PC-3 (cell line): ENCODE measurements around the gene IL18BP. TPM values are rescaled to one million over a fixed set of nuclear protein-coding genes. Genes with fewer than 3 reads are reported as not detected.

ENCODE experiments used
- ATAC-seq: fragments of 200-7000 bp; cut with Tn5 transposase; 2 replicates; pipeline ENCODE4 v1.9.1; 2020; ENCODE audit warnings: mild to moderate bottlenecking, moderate library complexity
- BruUV-seq: library from RNA; stranded (reverse); fragments of 400-500 nt; replicated peaks from 2 replicates; lab custom pipeline; 2021; lab: Mats Ljungman, UMichigan
- CTCF ChIA-PET: fragments of 300-600 bp; sonication (Branson Sonifier 250); formaldehyde crosslinking; loops from one replicate; lab custom pipeline; 2022; ENCODE audit warnings: antibody characterized with exemption; lab: Charles Lee
- POLR2A ChIA-PET: fragments of 300-600 bp; sonication (Branson Sonifier 250); formaldehyde crosslinking; loops from one replicate; lab custom pipeline; 2022; ENCODE audit warnings: antibody characterized with exemption; ENCODE audit not compliant: unreplicated experiment; lab: Charles Lee
- DNase-seq: peaks from one replicate; pipeline ENCODE4 v3.0.0-alpha.2; 2015
- H2AFZ ChIP-seq: fragments of 300-600 bp; sonication (generic); 2 replicates; pipeline ENCODE4 v1.6.0; 2016; ENCODE audit warnings: antibody characterized with exemption, low read length
- H3F3A ChIP-seq: fragments of 300-600 bp; sonication (generic); one replicate; pipeline ENCODE4 v1.6.0; 2017; ENCODE audit warnings: antibody characterized with exemption, low read length, control low read depth, mild to moderate bottlenecking; ENCODE audit not compliant: unreplicated experiment
- H3K27ac ChIP-seq: fragments of 300-600 bp; sonication (generic); 2 replicates; pipeline ENCODE4 v1.5.1; 2016; ENCODE audit warnings: mild to moderate bottlenecking, low read length
- H3K27me3 ChIP-seq: fragments of 300-600 bp; sonication (generic); 2 replicates; pipeline ENCODE4 v1.6.1; 2016; ENCODE audit warnings: low read length, mixed read lengths
- H3K36me3 ChIP-seq: fragments of 300-600 bp; sonication (generic); 2 replicates; pipeline ENCODE4 v1.6.1; 2016; ENCODE audit warnings: low read depth, mixed run types, low read length, mixed read lengths
- H3K4me1 ChIP-seq: fragments of 300-600 bp; sonication (generic); 2 replicates; pipeline ENCODE4 v1.5.1; 2016; ENCODE audit warnings: low read length; ENCODE audit not compliant: insufficient read depth
- H3K4me2 ChIP-seq: fragments of 300-600 bp; sonication (generic); 2 replicates; pipeline ENCODE4 v1.6.0; 2016; ENCODE audit warnings: low read length
- H3K4me3 ChIP-seq: fragments of 300-600 bp; sonication (generic); 2 replicates; pipeline ENCODE4 v1.5.1; 2016; ENCODE audit warnings: mild to moderate bottlenecking, low read length, mixed read lengths
- H3K79me2 ChIP-seq: fragments of 300-600 bp; sonication (generic); 2 replicates; pipeline ENCODE4 v1.6.1; 2017; ENCODE audit warnings: low read length, mixed read lengths
- H3K9ac ChIP-seq: fragments of 300-600 bp; sonication (generic); 2 replicates; pipeline ENCODE4 v1.6.0; 2016; ENCODE audit warnings: mild to moderate bottlenecking, low read length
- H3K9me2 ChIP-seq: fragments of 300-600 bp; sonication (generic); replicated peaks from 2 replicates; pipeline ENCODE4 v1.6.1; 2016; ENCODE audit warnings: mixed run types, low read length, mixed read lengths
- H3K9me3 ChIP-seq: fragments of 300-600 bp; sonication (generic); 2 replicates; pipeline ENCODE4 v1.6.1; 2016; ENCODE audit warnings: low read length, mixed read lengths
- H4K20me1 ChIP-seq: fragments of 300-600 bp; sonication (generic); 2 replicates; pipeline ENCODE4 v1.6.1; 2016; ENCODE audit warnings: low read length, mixed read lengths
- CTCF ChIP-seq: fragments of 300-600 bp; sonication (generic); conservative IDR thresholded peaks from 2 replicates; pipeline ENCODE4 v1.5.1; 2017; ENCODE audit warnings: antibody characterized with exemption, low read depth, mild to moderate bottlenecking, low read length
- EZH2 ChIP-seq: fragments of 300-600 bp; sonication (generic); IDR thresholded peaks from one replicate; pipeline ENCODE4 v1.6.1; 2017; ENCODE audit warnings: antibody characterized with exemption, mild to moderate bottlenecking, low read length; ENCODE audit not compliant: unreplicated experiment
- EZH2phosphoT487 ChIP-seq: fragments of 300-600 bp; sonication (generic); IDR thresholded peaks from 2 replicates; pipeline ENCODE4 v1.6.1; 2018; ENCODE audit warnings: mild to moderate bottlenecking, antibody characterized with exemption, low read length, borderline replicate concordance
- intact Hi-C: fragments of 100-400 bp; cut with micrococcal nuclease; formaldehyde crosslinking; loops from 2 replicates; pipeline ENCODE4 v1.9.0; 2023
- total RNA-seq: library from RNA; depleted of rRNA; stranded (reverse); fragments of >200 nt; gene quantifications from 2 replicates; pipeline ENCODE4 v1.2.3, GENCODE V29; 2014

Gene IL18BP
- total RNA-seq, 1 experiment from 2014 or later = 7.2 TPM

- H3K9me2 ChIP-seq = no peaks in the 10 kb centered on the region
- ATAC-seq (no peak), DNase-seq (no peak)
- H2AFZ ChIP-seq = no peak overlapping the region
- no peaks in the 10 kb centered on the region for H3F3A ChIP-seq
- H3K4me3 ChIP-seq = peak overlapping the region; percentile 67
- H3K9ac ChIP-seq = peak overlapping the region; percentile 80; the same call in 1 of the 2 replicates
- H3K27ac ChIP-seq = no peak overlapping the region
- no TSS peak for BruUV-seq
- ChIA-PET CTCF (interaction anchor here (0.6 to 1.3 kb wide), 3 partner anchors 11 to 52 kb away, joined by 3 to 6 read pairs (median 6); no protein-coding TSS in a partner anchor), POLR2A (interaction anchor here (0.5 to 0.7 kb wide), 2 partner anchors 10 to 39 kb away, joined by 5 read pairs; no protein-coding TSS in a partner anchor)
- H3K36me3 ChIP-seq = peaks cover 19% of the 10 kb centered on the region; the same call in 1 of the 2 replicates
- H3K9me3 ChIP-seq = no peaks in the 10 kb centered on the region
- TF ChIP-seq EZH2phosphoT487 (no peak), CTCF (no peak), EZH2 (no peak)
- 0 out of 2 replicates have a peak, but pooled peaks cover 8% of the 10 kb centered on the region for H4K20me1 ChIP-seq
- intact Hi-C loops = no loop called here
- no peaks in the 10 kb centered on the region for H3K27me3 ChIP-seq
- peaks cover 42% of the 10 kb centered on the region for H3K4me1 ChIP-seq
- peak overlapping the region; percentile 92 for H3K4me2 ChIP-seq
- H3K79me2 ChIP-seq = peaks cover 76% of the 10 kb centered on the region
These were observed 40.5 kb downstream of the IL18BP start for GRCh38 chr11:72039031-72039855.

DNA sequence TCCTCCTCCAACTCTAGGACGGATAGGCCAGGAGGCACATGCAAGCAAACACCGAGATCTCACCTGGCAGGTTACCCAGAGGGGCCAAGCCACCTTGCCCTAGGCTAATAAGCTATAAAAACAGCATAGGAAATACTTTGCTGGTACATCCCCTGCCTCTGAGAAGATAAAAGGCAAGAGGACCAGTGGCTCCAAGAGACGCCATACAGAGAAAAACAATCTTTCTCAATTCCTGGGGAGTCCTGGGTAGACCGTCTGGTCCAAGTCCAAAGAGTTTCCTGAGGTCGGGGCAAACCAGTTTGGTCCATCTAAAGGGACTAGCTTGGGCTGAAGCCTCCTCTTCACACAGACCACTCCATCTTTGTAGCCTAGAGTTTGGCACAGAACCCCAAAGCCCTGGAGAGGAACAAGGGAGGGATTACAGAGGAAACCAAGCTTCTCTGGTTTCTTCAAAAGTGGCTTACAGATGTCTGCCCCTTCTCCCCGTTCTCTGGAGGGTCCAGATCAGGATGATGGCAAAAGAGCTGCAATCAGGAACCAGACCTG is 41.2 kb downstream of the IL18BP start:
- CTCF ChIA-PET = interaction anchor here (0.6 to 1.0 kb wide), 3 partner anchors 12 to 39 kb away, joined by 3 to 6 read pairs (median 3); no protein-coding TSS in a partner anchor
- DNase-seq = no peak

More for the DNA sequence above, 41.2 kb downstream of the IL18BP start:
- POLR2A ChIA-PET = interaction anchor here (0.7 to 1.1 kb wide), 2 partner anchors 9 to 30 kb away, joined by 4 to 5 read pairs; no protein-coding TSS in a partner anchor
- no peak for ATAC-seq
- H3F3A ChIP-seq = no peaks in the 10 kb centered on the region
- H2AFZ ChIP-seq = no peak overlapping the region; the same call in 1 of the 2 replicates
- H3K9me3 ChIP-seq = no peaks in the 10 kb centered on the region
- H3K9ac ChIP-seq = peak overlapping the region; percentile 80
- no TSS peak for BruUV-seq
- peak overlapping the region; percentile 83 for H3K27ac ChIP-seq
- H3K27me3 ChIP-seq = no peaks in the 10 kb centered on the region
- H4K20me1 ChIP-seq = 0 out of 2 replicates have a peak, but pooled peaks cover 8% of the 10 kb centered on the region
- H3K9me2 ChIP-seq = no peaks in the 10 kb centered on the region
- TF ChIP-seq EZH2phosphoT487 (no peak), CTCF (no peak), EZH2 (no peak)
- H3K4me1 ChIP-seq = peaks cover 42% of the 10 kb centered on the region
- peaks cover 19% of the 10 kb centered on the region; the same call in 1 of the 2 replicates for H3K36me3 ChIP-seq
- H3K4me2 ChIP-seq = peak overlapping the region; percentile 92
- H3K4me3 ChIP-seq = peak overlapping the region; percentile 67
- intact Hi-C loops = no loop called here
- peaks cover 79% of the 10 kb centered on the region for H3K79me2 ChIP-seq
